Adrenal gland (tissue), 12 donors: ENCODE data around the gene PCBD2. TPM values are rescaled to one million over a fixed set of nuclear protein-coding genes. Genes with fewer than 3 reads are reported as not detected.
"Not testable (repeated sequence)": the region's sequence is repeated elsewhere in the genome, so short reads cannot be mapped to it uniquely, and the experiment has no call there.

Experiments used
- DNase-seq, 7 donors: peaks; one replicate each; pipeline ENCODE4 v3.0.0-alpha.2; 2019 to 2020
- H3K27ac ChIP-seq, 5 donors: fragments of 200-600 bp; sonication (generic) in 4 of 5; 1 replicate in 3 of 5; 2 replicates in 2 of 5; pipeline versions ENCODE4 v1.5.1 to v1.8.0; 2016 to 2020; ENCODE audit warnings: mild to moderate bottlenecking in 1 of 5
- H3K27me3 ChIP-seq: fragments of 200-600 bp; 2 replicates; pipeline ENCODE4 v1.8.0; 2021
- H3K36me3 ChIP-seq, 2 donors: fragments of 200-600 bp; replicated peaks in 1 of 2; 1 replicate in 1 of 2; 2 replicates in 1 of 2; pipeline versions ENCODE4 v1.5.1 to v1.8.0; 2018 to 2022
- H3K4me1 ChIP-seq, 2 donors: fragments of 200-600 bp; replicated peaks in 1 of 2; 1 replicate in 1 of 2; 2 replicates in 1 of 2; pipeline versions ENCODE4 v1.5.1 to v1.8.0; 2018 to 2021
- H3K4me3 ChIP-seq, 4 donors: fragments of 200-600 bp; sonication (generic) in 3 of 4; one replicate each; pipeline ENCODE4 v1.5.1; 2016 to 2018
- H3K9me3 ChIP-seq, 3 donors: fragments of 200-600 bp; sonication (generic) in 1 of 3; replicated peaks in 1 of 3; 1 replicate in 2 of 3; 2 replicates in 1 of 3; pipeline versions ENCODE4 v1.5.1 to v1.8.0; 2016 to 2021
- CTCF ChIP-seq, 6 experiments: fragments of 450-650 bp in 4 of 6; fragments of 200-600 bp in 2 of 6; sonication (generic) in 1 of 6; IDR thresholded peaks; 1 replicate in 5 of 6; 2 replicates in 1 of 6; pipeline versions ENCODE4 v1.5.1 to v1.8.0; 2016 to 2021; ENCODE audit warnings: antibody characterized with exemption in 6 of 6, mild to moderate bottlenecking in 2 of 6, moderate library complexity in 1 of 6
- POLR2A ChIP-seq, 2 donors: fragments of 450-650 bp; IDR thresholded peaks; one replicate each; pipeline ENCODE4 v1.6.1; 2017; ENCODE audit warnings: antibody characterized with exemption in 2 of 2, mild to moderate bottlenecking in 2 of 2, moderate library complexity in 1 of 2
- WGBS, 4 donors: extraction: QIAGEN DNeasy Blood & Tissue Kit in 2 of 4; methylation state at CpG; one replicate each; pipeline versions ENCODE4 v1.1.5 to v1.1.7; 2013 to 2017; 5-methylcytosine and 5-hydroxymethylcytosine counted together
- intact Hi-C, 2 donors: fragments of 100-400 bp; cut with DNase I; formaldehyde crosslinking; loops; one replicate each; pipeline versions ENCODE4 v1.14.1 to v1.15.0; 2022 to 2023
- polyA plus RNA-seq, 3 donors: library from polyadenylated mRNA; stranded (reverse); fragments of 200-250 nt in 2 of 3; fragments of 350-450 nt in 1 of 3; fragmentation: Illumina TruSeq in 1 of 3; extraction: RNeasy Lipid Tissue Mini Kit (QIAGEN cat#74804) in 1 of 3; gene quantifications; one replicate each; pipeline ENCODE4 v1.2.3, GENCODE V29; 2013 to 2014
- total RNA-seq, 9 donors: library from RNA; depleted of rRNA in 4 of 9; stranded (reverse); fragments of >200 nt in 4 of 9; fragments of 120-200 nt in 1 of 9; fragmentation: NEBNext Ultra II Directional in 1 of 9; extraction: Animal tissue kit (Norgen Biotek cat#: 25700) in 1 of 9; gene quantifications; one replicate each; pipeline versions ENCODE4 v1.1.0 to v1.2.4, GENCODE V29; 2013 to 2023
- donor health status: healthy with polysubstance abuse.
- donor health status: Bipolar disorder and iron deficiency.
- donor health status: DM: yes; HTN: yes; CAD: no.
- donor health status: DM: no; HTN: no; CAD: no.
- donor health status: DM: no; HTN: no; CAD: no.
- donor health status: DM: yes; HTN: yes; CAD: no.

PCBD2 gene
- total and polyA plus RNA-seq, 12 donors, result 3.9 to 19.5 (median 12.7) TPM

- Histone ChIP-seq H3K4me1 (peaks cover 0 to 37% of the 10 kb centered on the region in 2 donors), H3K4me3 (no peak overlapping the region), H3K27me3 (no peaks in the 10 kb centered on the region), H3K9me3 (no peaks in the 10 kb centered on the region), H3K36me3 (no peaks in the 10 kb centered on the region), H3K27ac (no peak overlapping the region)
- DNase-seq, result no peak
- intact Hi-C loops, result no loop called here
- 75 to 92% (median 85%) methylated on average over 2 to 3 of the region's 3 CpGs for WGBS, 4 donors
- TF ChIP-seq POLR2A (IDR thresholded peaks at IDR 0.05) (no peak), CTCF (IDR thresholded peaks at IDR 0.05) (no peak)
Measured at GRCh38 chr5:134878403-134878802, 26.5 kb upstream of the PCBD2 start.

- Histone ChIP-seq H3K9me3 (no peaks in the 10 kb centered on the region), H3K4me1 (peaks cover 0 to 31% of the 10 kb centered on the region in 2 donors), H3K27ac (no peak overlapping the region), H3K4me3 (no peak overlapping the region), H3K27me3 (no peaks in the 10 kb centered on the region), H3K36me3 (no peaks in the 10 kb centered on the region)
- TF ChIP-seq POLR2A (IDR thresholded peaks at IDR 0.05), result no peak
- TF ChIP-seq CTCF (IDR thresholded peaks at IDR 0.05), result no peak
- intact Hi-C loops, result no loop called here
- DNase-seq, result no peak
- 67 to 91% (median 73%) methylated on average over 3 of the region's 3 CpGs for WGBS, 4 donors
Measured at GRCh38 chr5:134879456-134879855, 25.5 kb upstream of the PCBD2 start.

GRCh38 chr5:134880937-134881336 lies 24.0 kb upstream of the PCBD2 start:
- H3K9me3 ChIP-seq, H3K27ac ChIP-seq, intact Hi-C loops, H3K4me3 ChIP-seq, H3K36me3 ChIP-seq, DNase-seq, H3K27me3 ChIP-seq: not testable (repeated sequence)
- WGBS, 4 donors, result 67 to 95% (median 76%) methylated on average over 1 to 2 of the region's 3 CpGs
- peaks cover 0 to 21% of the 10 kb centered on the region in 2 donors for H3K4me1 ChIP-seq

- H3K27ac ChIP-seq, H3K36me3 ChIP-seq, H3K27me3 ChIP-seq, intact Hi-C loops, H3K4me3 ChIP-seq, DNase-seq, H3K9me3 ChIP-seq: not testable (repeated sequence)
- H3K4me1 ChIP-seq, result peaks cover 0 to 15% of the 10 kb centered on the region in 2 donors
- WGBS, 4 donors, result 91 to 96% methylated on average over 15 to 23 of the region's 30 CpGs; no CpG with 5 or more reads in 2 of the 4 donors
Measured at GRCh38 chr5:134881711-134882110, 23.2 kb upstream of the PCBD2 start.

- Histone ChIP-seq H3K27ac (no peak overlapping the region), H3K4me3 (no peak overlapping the region), H3K27me3 (no peaks in the 10 kb centered on the region), H3K36me3 (peaks cover 0 to 13% of the 10 kb centered on the region in 2 donors), H3K4me1 (no peaks in the 10 kb centered on the region), H3K9me3 (no peaks in the 10 kb centered on the region)
- TF ChIP-seq POLR2A (IDR thresholded peaks at IDR 0.05) (no peak), CTCF (IDR thresholded peaks at IDR 0.05) (no peak)
- DNase-seq, result no peak
- intact Hi-C loops, result no loop called here
- WGBS, 4 donors, result 88 to 95% (median 90%) methylated on average over 14 of the region's 14 CpGs
Measured at GRCh38 chr5:134887593-134888159, 17.3 kb upstream of the PCBD2 start.
